GM23248 (cell line): ENCODE data around the gene RRAGA. TPM values are rescaled to one million over a fixed set of nuclear protein-coding genes. Genes with fewer than 3 reads are reported as not detected.
"Not testable (repeated sequence)": the region's sequence is repeated elsewhere in the genome, so short reads cannot be mapped to it uniquely, and the experiment has no call there.

Experiments
- DNase-seq: peaks from one replicate; pipeline ENCODE4 v3.0.0-alpha.2; 2015
- H2AFZ ChIP-seq: fragments of 200-600 bp; sonication (generic); 2 replicates; pipeline ENCODE4 v1.6.1; 2016; ENCODE audit warnings: antibody characterized with exemption
- H3F3A ChIP-seq: fragments of 200-600 bp; sonication (generic); 2 replicates; pipeline ENCODE4 v1.6.1; 2016; ENCODE audit warnings: mild to moderate bottlenecking, antibody characterized with exemption, mixed run types; ENCODE audit not compliant: insufficient read depth
- H3K27ac ChIP-seq: fragments of 200-600 bp; sonication (generic); 2 replicates; pipeline ENCODE4 v1.5.1; 2016; ENCODE audit warnings: mild to moderate bottlenecking
- H3K27me3 ChIP-seq: fragments of 200-600 bp; sonication (generic); replicated peaks from 2 replicates; pipeline ENCODE4 v1.6.1; 2016; ENCODE audit warnings: mild to moderate bottlenecking; ENCODE audit not compliant: insufficient read depth
- H3K36me3 ChIP-seq: fragments of 200-600 bp; sonication (generic); 2 replicates; pipeline ENCODE4 v1.6.1; 2016; ENCODE audit warnings: low read depth, mild to moderate bottlenecking
- H3K4me1 ChIP-seq: fragments of 200-600 bp; sonication (generic); 2 replicates; pipeline ENCODE4 v1.6.1; 2016; ENCODE audit warnings: mild to moderate bottlenecking; ENCODE audit not compliant: insufficient read depth
- H3K4me2 ChIP-seq: fragments of 200-600 bp; sonication (generic); one replicate; pipeline ENCODE4 v1.6.1; 2016; ENCODE audit warnings: mild to moderate bottlenecking; ENCODE audit not compliant: unreplicated experiment
- H3K4me3 ChIP-seq: fragments of 200-600 bp; sonication (generic); 2 replicates; pipeline ENCODE4 v1.5.1; 2016; ENCODE audit warnings: mild to moderate bottlenecking
- H3K79me2 ChIP-seq: fragments of 200-600 bp; sonication (generic); 2 replicates; pipeline ENCODE4 v1.6.1; 2016; ENCODE audit warnings: mild to moderate bottlenecking; ENCODE audit not compliant: insufficient read depth
- H3K9ac ChIP-seq: fragments of 200-600 bp; sonication (generic); 2 replicates; pipeline ENCODE4 v1.6.1; 2016; ENCODE audit warnings: mild to moderate bottlenecking
- H3K9me2 ChIP-seq: fragments of 200-600 bp; sonication (generic); 2 replicates; pipeline ENCODE4 v1.6.1; 2016; ENCODE audit warnings: mixed run types, mild to moderate bottlenecking, moderate library complexity; ENCODE audit not compliant: insufficient read depth
- H3K9me3 ChIP-seq: fragments of 200-600 bp; sonication (generic); one replicate; pipeline ENCODE4 v1.6.1; 2017; ENCODE audit warnings: low read depth
- H4K20me1 ChIP-seq: fragments of 200-600 bp; sonication (generic); 2 replicates; pipeline ENCODE4 v1.6.0; 2016; ENCODE audit not compliant: insufficient read depth
- EZH2 ChIP-seq: fragments of 200-600 bp; sonication (generic); IDR thresholded peaks from 2 replicates; pipeline ENCODE4 v1.6.1; 2018; ENCODE audit warnings: antibody characterized with exemption, mild to moderate bottlenecking; ENCODE audit not compliant: insufficient read depth, poor library complexity, severe bottlenecking
- EZH2phosphoT487 ChIP-seq: fragments of 200-600 bp; sonication (generic); IDR thresholded peaks from 2 replicates; pipeline ENCODE4 v1.6.1; 2018; ENCODE audit warnings: antibody characterized with exemption, moderate library complexity, mild to moderate bottlenecking, low read depth; ENCODE audit not compliant: insufficient read depth
- WGBS, 2 experiments: methylation state at CpG; one replicate each; pipeline ENCODE4 v1.1.6; 2015 to 2017; ENCODE audit warnings: low lambda C conversion rate in 2 of 2, low coverage in 1 of 2; ENCODE audit errors: missing lambda C conversion rate in 2 of 2; 5-methylcytosine and 5-hydroxymethylcytosine counted together
- in situ Hi-C: fragments of 300-500 bp; cut with MboI; formaldehyde crosslinking; loops from 2 replicates; pipeline ENCODE4 v1.15.0; 2020
- polyA plus RNA-seq: library from polyadenylated mRNA; unstranded; fragments of >200 nt; fragmentation: Nextera tagmentation; extraction: Ambion mirVana; gene quantifications from 2 replicates; pipeline ENCODE4 v1.2.1, GENCODE V29; 2016
- total RNA-seq: library from RNA; depleted of rRNA; stranded (reverse); fragments of >200 nt; shearing (Covaris generic); gene quantifications from 2 replicates; pipeline ENCODE4 v1.2.3, GENCODE V29; 2014

The RRAGA gene
- total and polyA plus RNA-seq, 2 experiments from 2014 or later, result 53.3 to 217 TPM

GRCh38 chr9:19020886-19021455, 28.3 kb upstream of the RRAGA start:
- no peaks in the 10 kb centered on the region for H3K9me3 ChIP-seq
- H3K9me2 ChIP-seq, result no peaks in the 10 kb centered on the region
- WGBS, 2 experiments, result 69 to 84% methylated on average over 3 of the region's 3 CpGs
- H4K20me1 ChIP-seq, result no peaks in the 10 kb centered on the region
- no peak overlapping the region for H2AFZ ChIP-seq
- in situ Hi-C loops, result loop anchor here (10.0 kb wide), 2 partner anchors 346 to 1196 kb away; no protein-coding TSS in a partner anchor
- H3K36me3 ChIP-seq, result no peaks in the 10 kb centered on the region
- no peak overlapping the region for H3K27ac ChIP-seq
- no peaks in the 10 kb centered on the region for H3F3A ChIP-seq
- 0 out of 2 replicates have a peak, but pooled peaks cover 3% of the 10 kb centered on the region for H3K27me3 ChIP-seq
- H3K9ac ChIP-seq, result no peak overlapping the region
- no peak for DNase-seq
- H3K4me3 ChIP-seq, result no peak overlapping the region
- no peaks in the 10 kb centered on the region for H3K4me1 ChIP-seq
- TF ChIP-seq EZH2phosphoT487 (no peak), EZH2 (no peak)
- no peaks in the 10 kb centered on the region for H3K79me2 ChIP-seq
- H3K4me2 ChIP-seq, result no peak overlapping the region

- 95 to 100% methylated on average over 2 of the region's 2 CpGs for WGBS, 2 experiments
- not testable (repeated sequence) for H3K79me2 ChIP-seq, H2AFZ ChIP-seq, H3F3A ChIP-seq, H3K9ac ChIP-seq, H3K36me3 ChIP-seq, DNase-seq, H3K4me1 ChIP-seq, H3K4me3 ChIP-seq, H3K27ac ChIP-seq, H3K9me3 ChIP-seq, H3K4me2 ChIP-seq, H3K27me3 ChIP-seq, H3K9me2 ChIP-seq, H4K20me1 ChIP-seq
- in situ Hi-C loops, result loop anchor here (10.0 kb wide), 2 partner anchors 347 to 1197 kb away; no protein-coding TSS in a partner anchor
These were observed 27.6 kb upstream of the RRAGA start for GRCh38 chr9:19021649-19022048.

GRCh38 chr9:19022206-19022605, 27.0 kb upstream of the RRAGA start:
- in situ Hi-C loops, result loop anchor here (10.0 kb wide), 2 partner anchors 347 to 1197 kb away; no protein-coding TSS in a partner anchor
- H3K9ac ChIP-seq, result no peak overlapping the region

GRCh38 chr9:19023078-19023477, 26.1 kb upstream of the RRAGA start:
- Histone ChIP-seq H3K79me2 (no peaks in the 10 kb centered on the region), H3K4me1 (no peaks in the 10 kb centered on the region), H3K4me3 (no peak overlapping the region), H3K9me3 (no peaks in the 10 kb centered on the region), H3K36me3 (no peaks in the 10 kb centered on the region), H3K27ac (no peak overlapping the region), H3K9ac (no peak overlapping the region), H3K27me3 (0 out of 2 replicates have a peak, but pooled peaks cover 3% of the 10 kb centered on the region), H4K20me1 (no peaks in the 10 kb centered on the region), H3K4me2 (no peak overlapping the region), H3K9me2 (no peaks in the 10 kb centered on the region), H3F3A (no peaks in the 10 kb centered on the region), H2AFZ (no peak overlapping the region)
- WGBS, 2 experiments, result 59 to 60% methylated on average over 5 of the region's 5 CpGs
- TF ChIP-seq EZH2phosphoT487 (no peak), EZH2 (no peak)
- DNase-seq, result no peak
- in situ Hi-C loops, result loop anchor here (10.0 kb wide), 2 partner anchors 348 to 1198 kb away; no protein-coding TSS in a partner anchor

More at GRCh38 chr9:19022206-19022605, 27.0 kb upstream of the RRAGA start:
- no peak overlapping the region for H3K4me3 ChIP-seq
- H3K27ac ChIP-seq, result no peak overlapping the region
- TF ChIP-seq EZH2, result no peak
- TF ChIP-seq EZH2phosphoT487, result no peak
- H3K79me2 ChIP-seq, result no peaks in the 10 kb centered on the region
- H2AFZ ChIP-seq, result no peak overlapping the region
- 95 to 96% methylated on average over 2 of the region's 2 CpGs for WGBS, 2 experiments
- DNase-seq, result no peak
- no peaks in the 10 kb centered on the region for H3K36me3 ChIP-seq
- H4K20me1 ChIP-seq, result no peaks in the 10 kb centered on the region
- H3K4me2 ChIP-seq, result no peak overlapping the region
- no peaks in the 10 kb centered on the region for H3F3A ChIP-seq
- H3K9me2 ChIP-seq, result no peaks in the 10 kb centered on the region
- no peaks in the 10 kb centered on the region for H3K9me3 ChIP-seq
- H3K27me3 ChIP-seq, result 0 out of 2 replicates have a peak, but pooled peaks cover 3% of the 10 kb centered on the region
- H3K4me1 ChIP-seq, result no peaks in the 10 kb centered on the region
